ENCODE measurements around the gene PPP1R3D.
"Not testable (repeated sequence)": the region's sequence is repeated elsewhere in the genome, so short reads cannot be mapped to it uniquely, and the experiment has no call there.

PPP1R3D gene, protein sequence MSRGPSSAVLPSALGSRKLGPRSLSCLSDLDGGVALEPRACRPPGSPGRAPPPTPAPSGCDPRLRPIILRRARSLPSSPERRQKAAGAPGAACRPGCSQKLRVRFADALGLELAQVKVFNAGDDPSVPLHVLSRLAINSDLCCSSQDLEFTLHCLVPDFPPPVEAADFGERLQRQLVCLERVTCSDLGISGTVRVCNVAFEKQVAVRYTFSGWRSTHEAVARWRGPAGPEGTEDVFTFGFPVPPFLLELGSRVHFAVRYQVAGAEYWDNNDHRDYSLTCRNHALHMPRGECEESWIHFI

GRCh38 chr20:59940129-59940955 lies at the start of gene PPP1R3D, which contains the start of gene FAM217B:
PPP1R3D (minus strand) TSS chr20:59940305; CDS start chr20:59939931, 374 bp downstream.
FAM217B (plus strand) TSS chr20:59940389; CDS start chr20:59943944, 3,555 bp downstream.
- DNase-seq (ENCODE audit: low read depth) = peak; percentile 74

DNA sequence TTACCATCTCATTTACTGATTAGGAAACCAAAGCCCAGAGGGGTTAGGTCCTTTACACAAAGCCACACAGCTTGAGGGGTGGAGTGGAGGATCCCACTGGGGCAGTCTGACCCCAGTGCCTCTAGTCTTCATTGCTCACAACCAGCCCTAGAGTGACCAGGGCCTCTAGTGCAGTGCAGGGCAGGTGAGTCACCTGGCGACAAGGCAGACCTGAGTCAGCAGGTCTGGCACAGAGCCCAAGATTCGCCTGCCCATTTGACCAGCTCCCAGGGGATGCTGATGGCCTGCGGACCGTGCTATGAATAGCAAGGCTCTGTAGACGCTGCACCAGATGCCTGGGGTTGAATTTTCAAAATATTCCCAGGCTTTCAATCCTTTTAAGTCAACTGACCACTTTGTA lies 48.0 kb upstream of the PPP1R3D start:
- no peak for DNase-seq (ENCODE audit: low read depth)

GRCh38 chr20:59987135-59987534 lies 47.0 kb upstream of the PPP1R3D start:
- DNase-seq (ENCODE audit: low read depth) = no peak

- DNase-seq (ENCODE audit: low read depth) = no peak
These were observed 45.8 kb upstream of the PPP1R3D start for GRCh38 chr20:59985864-59986263.

DNA sequence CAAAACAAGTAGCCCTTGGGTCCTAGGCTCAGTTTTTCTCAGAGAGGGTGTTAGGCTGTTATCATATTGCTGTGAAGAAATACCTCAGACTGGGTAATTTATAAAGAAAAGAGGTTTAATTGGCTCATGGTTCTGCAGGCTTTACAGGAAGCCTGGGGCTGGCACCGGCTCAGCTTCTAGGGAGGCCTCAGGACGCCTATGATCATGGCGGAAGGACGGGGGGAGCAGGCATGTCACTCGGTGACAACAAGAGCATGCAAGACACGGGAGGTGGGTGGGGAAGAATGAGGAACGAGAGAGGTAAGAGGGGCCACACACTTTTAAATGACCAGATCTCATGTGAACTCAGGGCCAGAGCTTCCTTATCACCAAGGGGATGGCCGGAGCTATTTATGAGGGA lies 45.1 kb upstream of the PPP1R3D start:
- no peak for DNase-seq (ENCODE audit: low read depth)

GRCh38 chr20:59984541-59984940 lies 44.4 kb upstream of the PPP1R3D start:
- DNase-seq (ENCODE audit: low read depth) = no peak

GRCh38 chr20:59983076-59983475 lies 43.0 kb upstream of the PPP1R3D start:
- DNase-seq (ENCODE audit: low read depth) = no peak

DNA sequence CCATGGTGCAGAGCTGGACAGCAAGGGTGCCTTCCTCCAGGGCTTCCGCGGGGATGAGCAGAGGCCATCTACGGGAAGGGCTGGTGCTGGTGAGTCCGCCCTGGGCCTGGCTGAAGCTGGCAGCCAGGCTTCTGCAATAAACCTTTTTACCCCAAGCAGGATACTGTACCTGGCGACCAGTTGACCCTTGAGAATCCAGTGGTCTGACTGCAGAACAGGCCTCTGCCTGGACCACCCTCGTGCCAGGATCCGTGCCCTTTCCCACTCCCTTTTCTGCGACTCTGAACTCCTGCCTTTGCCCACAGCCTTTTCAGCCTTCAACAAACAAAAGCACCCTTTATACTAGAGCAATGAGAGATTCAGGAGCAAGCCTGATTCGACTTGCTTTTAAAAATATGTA lies 37.0 kb upstream of the PPP1R3D start:
- DNase-seq (ENCODE audit: low read depth) = no peak

DNA sequence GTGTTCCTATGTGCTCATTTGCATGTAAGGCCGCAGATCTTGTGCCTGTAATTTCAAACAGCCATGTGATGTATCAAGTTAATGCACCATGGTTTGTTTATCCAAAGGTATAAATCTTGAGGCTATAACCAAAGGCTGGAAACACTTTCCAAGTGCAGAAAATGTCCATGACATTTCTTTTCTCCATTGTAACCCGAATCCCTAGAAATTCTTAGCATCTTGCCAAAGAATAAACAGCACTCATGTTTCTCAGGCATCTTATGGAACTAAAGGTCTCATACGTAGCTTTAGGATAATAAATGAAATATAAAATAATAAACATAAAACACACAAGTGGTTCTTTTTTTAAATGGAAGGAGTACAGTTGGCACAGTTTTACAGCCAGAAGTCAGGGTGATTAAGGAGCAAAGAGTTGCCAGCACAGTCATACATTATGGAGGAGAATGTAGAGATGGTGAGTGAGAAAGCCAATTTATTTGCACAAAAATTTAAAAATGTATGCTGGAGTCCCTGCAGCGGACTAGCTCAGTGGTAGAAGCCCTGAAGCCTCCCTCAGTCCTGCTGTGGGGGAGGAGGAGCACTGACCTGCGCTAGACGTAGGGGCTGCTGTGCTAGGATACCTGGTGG lies 36.2 kb upstream of the PPP1R3D start:
- no peak for DNase-seq (ENCODE audit: low read depth)

GRCh38 chr20:59972037-59972801 lies 32.1 kb upstream of the PPP1R3D start:
- no peak for DNase-seq (ENCODE audit: low read depth)

DNA sequence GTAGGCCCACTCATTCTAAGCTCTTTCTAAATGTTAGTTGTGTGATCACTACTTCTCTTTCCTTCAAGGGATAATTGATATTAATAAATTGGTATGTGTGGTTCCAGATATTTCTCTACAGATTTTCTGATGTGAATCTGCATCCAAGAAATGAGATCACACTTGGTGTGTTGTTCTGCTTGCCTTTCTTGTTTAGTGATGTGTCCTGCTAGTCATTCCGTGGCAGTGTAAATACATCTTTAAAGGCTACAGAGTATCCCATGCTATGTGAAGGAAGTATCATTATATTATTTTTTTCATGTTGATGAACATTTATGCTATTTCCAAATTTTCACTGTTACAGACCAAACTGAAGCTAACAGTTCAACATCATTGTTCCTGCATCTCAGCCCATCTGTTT lies 31.3 kb upstream of the PPP1R3D start:
- no peak for DNase-seq (ENCODE audit: low read depth)

DNA sequence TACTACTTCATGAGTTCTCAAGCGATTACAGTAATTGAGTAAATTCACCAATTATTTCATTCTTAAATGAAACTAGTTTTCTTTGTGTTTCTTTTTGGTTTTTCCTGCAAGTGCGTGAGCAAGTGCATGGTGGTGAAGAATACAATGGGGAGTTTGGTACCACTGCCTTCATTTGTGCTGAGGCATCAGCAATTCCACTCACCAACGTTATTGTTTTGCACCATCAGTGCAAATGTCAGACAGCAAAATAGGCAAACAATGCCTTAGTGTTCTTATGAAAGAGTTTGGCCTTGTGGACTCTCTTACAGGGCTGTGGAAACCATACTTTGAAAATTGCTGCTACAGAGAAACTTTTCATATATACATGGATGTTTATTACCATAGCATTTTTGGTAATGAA lies 26.3 kb upstream of the PPP1R3D start:
- DNase-seq (ENCODE audit: low read depth) = no peak

GRCh38 chr20:59962155-59962554 lies 22.1 kb upstream of the PPP1R3D start:
- no peak for DNase-seq (ENCODE audit: low read depth)

- no peak for DNase-seq (ENCODE audit: low read depth)
These were observed 21.3 kb upstream of the PPP1R3D start for GRCh38 chr20:59961423-59961822.

GRCh38 chr20:59958626-59959025 lies 18.5 kb upstream of the PPP1R3D start:
- DNase-seq (ENCODE audit: low read depth) = no peak

DNA sequence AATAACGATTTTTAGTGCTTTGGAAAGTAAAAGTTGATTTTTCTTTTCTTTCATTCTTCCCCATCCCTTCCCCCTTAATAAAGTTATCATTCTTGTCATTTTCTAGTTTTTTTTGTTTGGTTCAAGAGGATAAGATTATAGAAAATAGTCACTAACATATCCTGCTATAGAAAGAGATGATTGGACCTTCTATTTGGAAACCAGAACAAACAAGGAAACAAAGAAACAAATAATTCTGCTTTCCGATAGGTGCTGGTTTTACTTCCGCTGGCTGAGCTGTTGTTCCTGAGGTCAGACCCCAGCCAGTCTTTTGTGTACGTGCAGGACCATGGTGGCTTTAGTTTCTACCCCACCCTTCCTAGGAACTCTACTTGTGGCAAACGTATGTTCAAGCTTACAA lies 18.0 kb upstream of the PPP1R3D start, which contains the start of gene CDH26:
Gene CDH26 (plus strand): TSS at position 301 of the 400 bp plus-strand sequence. CDS start 304 bp downstream, outside the sequence.
- no peak for DNase-seq (ENCODE audit: low read depth)

DNA sequence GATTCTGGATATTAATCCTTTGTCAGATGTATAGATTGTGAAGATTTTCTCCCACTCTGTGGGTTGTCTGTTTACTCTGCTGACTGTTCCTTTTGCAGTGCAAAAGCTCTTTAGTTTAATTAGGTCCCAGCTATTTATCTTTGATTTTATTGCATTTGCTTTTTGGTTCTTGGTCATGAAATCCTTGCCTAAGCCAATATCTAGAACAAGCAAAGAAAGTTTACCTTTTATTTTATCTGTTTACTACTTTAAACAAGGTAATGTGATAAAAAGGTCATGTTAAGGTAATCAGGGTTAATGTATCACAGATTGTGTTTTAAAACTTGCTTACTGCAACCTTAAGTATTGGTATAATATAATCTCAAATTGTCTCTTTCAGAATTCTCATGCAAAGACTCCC lies 17.5 kb upstream of the PPP1R3D start:
- DNase-seq (ENCODE audit: low read depth) = not testable (repeated sequence)

- no peak for DNase-seq (ENCODE audit: low read depth)
These were observed 15.2 kb upstream of the PPP1R3D start for GRCh38 chr20:59955131-59955796.

DNA sequence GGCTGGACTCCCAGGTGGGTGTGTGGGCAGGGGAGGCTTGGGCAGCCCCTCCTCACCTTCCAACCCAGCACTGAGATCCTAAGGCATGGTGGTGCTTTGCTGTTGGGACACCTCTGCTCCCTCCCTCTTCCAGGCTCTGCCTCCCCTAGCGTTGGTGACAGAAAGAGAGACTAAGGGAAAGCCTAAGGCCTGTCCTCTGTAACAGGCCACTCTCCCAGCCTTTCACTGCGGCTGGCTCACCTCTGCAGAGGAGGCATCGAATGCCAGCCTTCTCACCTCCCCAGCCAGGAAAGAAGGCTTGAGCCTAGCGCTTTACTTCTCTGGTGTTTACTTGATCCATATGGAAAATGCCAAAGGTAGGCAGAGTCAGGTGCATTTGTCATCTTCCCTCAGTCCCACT lies 14.6 kb upstream of the PPP1R3D start:
- no peak for DNase-seq (ENCODE audit: low read depth)

- DNase-seq (ENCODE audit: low read depth) = no peak
These were observed 9.8 kb upstream of the PPP1R3D start for GRCh38 chr20:59949911-59950310.
